ENCODE results near the gene EPB41L5. TPM values are rescaled to one million over a fixed set of nuclear protein-coding genes. Genes with fewer than 3 reads are reported as not detected.

EPB41L5 gene
- total and polyA plus RNA-seq, 4 donors = 19.7 to 88.4 (median 30.3) TPM

DNA sequence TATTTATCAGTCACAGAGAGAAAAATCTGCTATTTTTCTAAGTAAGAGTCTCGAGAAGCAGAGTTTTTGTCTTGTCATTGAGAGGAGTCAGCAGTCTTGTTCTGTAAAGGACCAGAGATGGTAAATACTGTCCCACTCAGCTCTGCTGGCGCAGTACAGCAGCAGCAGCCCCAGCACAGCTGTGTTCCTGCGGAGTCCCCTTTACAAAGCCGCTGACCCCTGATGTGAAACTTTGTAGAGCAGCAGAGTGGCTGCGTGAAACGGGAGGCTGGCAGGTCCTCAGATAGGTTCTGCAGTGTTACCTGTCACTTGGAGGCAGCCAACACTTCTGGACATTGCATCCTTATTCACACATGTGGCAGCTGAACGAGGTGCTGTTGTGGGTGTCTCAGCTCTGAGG lies 165.1 kb downstream of the EPB41L5 start:
- H3K4me3 ChIP-seq (ENCODE audit: low read depth in 1 of 3, low read length in 3 of 3) = no peak overlapping the region
- WGBS = 94% methylated on average over 7 of the region's 7 CpGs

DNA sequence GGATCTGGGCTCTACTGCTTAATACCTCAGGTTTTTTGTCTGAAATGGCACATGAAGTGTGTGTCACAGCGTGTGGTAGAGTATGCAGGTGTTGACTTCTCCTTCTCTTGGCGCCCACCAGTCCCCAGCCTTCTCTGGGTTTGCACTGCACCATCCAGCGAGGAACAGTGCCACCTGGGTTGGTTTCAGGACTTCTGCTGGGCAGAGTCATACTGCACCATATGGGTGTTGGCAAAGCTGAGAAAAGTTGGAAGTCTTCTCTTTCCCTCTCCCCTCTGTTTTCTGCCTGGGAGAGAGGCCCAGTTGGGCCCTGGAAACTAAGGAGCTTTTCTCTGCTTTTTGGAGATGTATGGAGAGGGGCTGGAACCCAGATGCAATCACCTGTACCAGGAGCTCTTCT lies 166.5 kb downstream of the EPB41L5 start:
- 98% methylated on average over 3 of the region's 3 CpGs for WGBS
- no peaks in the 10 kb centered on the region for H3K4me1 ChIP-seq (ENCODE audit: control insufficient read depth in 4 of 4, insufficient read depth in 4 of 4, low read length in 3 of 4)
- no peak for TF ChIP-seq RAD21 (IDR thresholded peaks at IDR 0.05)
- TF ChIP-seq, protein P1, sequence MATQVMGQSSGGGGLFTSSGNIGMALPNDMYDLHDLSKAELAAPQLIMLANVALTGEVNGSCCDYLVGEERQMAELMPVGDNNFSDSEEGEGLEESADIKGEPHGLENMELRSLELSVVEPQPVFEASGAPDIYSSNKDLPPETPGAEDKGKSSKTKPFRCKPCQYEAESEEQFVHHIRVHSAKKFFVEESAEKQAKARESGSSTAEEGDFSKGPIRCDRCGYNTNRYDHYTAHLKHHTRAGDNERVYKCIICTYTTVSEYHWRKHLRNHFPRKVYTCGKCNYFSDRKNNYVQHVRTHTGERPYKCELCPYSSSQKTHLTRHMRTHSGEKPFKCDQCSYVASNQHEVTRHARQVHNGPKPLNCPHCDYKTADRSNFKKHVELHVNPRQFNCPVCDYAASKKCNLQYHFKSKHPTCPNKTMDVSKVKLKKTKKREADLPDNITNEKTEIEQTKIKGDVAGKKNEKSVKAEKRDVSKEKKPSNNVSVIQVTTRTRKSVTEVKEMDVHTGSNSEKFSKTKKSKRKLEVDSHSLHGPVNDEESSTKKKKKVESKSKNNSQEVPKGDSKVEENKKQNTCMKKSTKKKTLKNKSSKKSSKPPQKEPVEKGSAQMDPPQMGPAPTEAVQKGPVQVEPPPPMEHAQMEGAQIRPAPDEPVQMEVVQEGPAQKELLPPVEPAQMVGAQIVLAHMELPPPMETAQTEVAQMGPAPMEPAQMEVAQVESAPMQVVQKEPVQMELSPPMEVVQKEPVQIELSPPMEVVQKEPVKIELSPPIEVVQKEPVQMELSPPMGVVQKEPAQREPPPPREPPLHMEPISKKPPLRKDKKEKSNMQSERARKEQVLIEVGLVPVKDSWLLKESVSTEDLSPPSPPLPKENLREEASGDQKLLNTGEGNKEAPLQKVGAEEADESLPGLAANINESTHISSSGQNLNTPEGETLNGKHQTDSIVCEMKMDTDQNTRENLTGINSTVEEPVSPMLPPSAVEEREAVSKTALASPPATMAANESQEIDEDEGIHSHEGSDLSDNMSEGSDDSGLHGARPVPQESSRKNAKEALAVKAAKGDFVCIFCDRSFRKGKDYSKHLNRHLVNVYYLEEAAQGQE (IDR thresholded peaks at IDR 0.05) = no peak
- TF ChIP-seq, protein P2, sequence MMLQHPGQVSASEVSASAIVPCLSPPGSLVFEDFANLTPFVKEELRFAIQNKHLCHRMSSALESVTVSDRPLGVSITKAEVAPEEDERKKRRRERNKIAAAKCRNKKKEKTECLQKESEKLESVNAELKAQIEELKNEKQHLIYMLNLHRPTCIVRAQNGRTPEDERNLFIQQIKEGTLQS (IDR thresholded peaks at IDR 0.05) = no peak
- TF ChIP-seq HNF4G (IDR thresholded peaks at IDR 0.05) = no peak
- TF ChIP-seq, protein P3, sequence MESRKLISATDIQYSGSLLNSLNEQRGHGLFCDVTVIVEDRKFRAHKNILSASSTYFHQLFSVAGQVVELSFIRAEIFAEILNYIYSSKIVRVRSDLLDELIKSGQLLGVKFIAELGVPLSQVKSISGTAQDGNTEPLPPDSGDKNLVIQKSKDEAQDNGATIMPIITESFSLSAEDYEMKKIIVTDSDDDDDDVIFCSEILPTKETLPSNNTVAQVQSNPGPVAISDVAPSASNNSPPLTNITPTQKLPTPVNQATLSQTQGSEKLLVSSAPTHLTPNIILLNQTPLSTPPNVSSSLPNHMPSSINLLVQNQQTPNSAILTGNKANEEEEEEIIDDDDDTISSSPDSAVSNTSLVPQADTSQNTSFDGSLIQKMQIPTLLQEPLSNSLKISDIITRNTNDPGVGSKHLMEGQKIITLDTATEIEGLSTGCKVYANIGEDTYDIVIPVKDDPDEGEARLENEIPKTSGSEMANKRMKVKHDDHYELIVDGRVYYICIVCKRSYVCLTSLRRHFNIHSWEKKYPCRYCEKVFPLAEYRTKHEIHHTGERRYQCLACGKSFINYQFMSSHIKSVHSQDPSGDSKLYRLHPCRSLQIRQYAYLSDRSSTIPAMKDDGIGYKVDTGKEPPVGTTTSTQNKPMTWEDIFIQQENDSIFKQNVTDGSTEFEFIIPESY (IDR thresholded peaks at IDR 0.05) = no peak
- no peak for TF ChIP-seq FOXA1 (IDR thresholded peaks at IDR 0.05)
- TF ChIP-seq, protein P4, sequence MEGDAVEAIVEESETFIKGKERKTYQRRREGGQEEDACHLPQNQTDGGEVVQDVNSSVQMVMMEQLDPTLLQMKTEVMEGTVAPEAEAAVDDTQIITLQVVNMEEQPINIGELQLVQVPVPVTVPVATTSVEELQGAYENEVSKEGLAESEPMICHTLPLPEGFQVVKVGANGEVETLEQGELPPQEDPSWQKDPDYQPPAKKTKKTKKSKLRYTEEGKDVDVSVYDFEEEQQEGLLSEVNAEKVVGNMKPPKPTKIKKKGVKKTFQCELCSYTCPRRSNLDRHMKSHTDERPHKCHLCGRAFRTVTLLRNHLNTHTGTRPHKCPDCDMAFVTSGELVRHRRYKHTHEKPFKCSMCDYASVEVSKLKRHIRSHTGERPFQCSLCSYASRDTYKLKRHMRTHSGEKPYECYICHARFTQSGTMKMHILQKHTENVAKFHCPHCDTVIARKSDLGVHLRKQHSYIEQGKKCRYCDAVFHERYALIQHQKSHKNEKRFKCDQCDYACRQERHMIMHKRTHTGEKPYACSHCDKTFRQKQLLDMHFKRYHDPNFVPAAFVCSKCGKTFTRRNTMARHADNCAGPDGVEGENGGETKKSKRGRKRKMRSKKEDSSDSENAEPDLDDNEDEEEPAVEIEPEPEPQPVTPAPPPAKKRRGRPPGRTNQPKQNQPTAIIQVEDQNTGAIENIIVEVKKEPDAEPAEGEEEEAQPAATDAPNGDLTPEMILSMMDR (IDR thresholded peaks at IDR 0.05; ENCODE audit: low read depth, low read length, missing input control) = no peak
- TF ChIP-seq TAF1 (conservative IDR thresholded peaks at IDR 0.05) = no peak
- no peak for TF ChIP-seq YY1 (IDR thresholded peaks at IDR 0.05)

More for the DNA sequence above, 165.1 kb downstream of the EPB41L5 start:
- no peak overlapping the region for H3K27ac ChIP-seq (ENCODE audit: low read depth in 1 of 2, low read length in 2 of 2)
- TF ChIP-seq, protein P4 (IDR thresholded peaks at IDR 0.05; ENCODE audit: low read depth, low read length, missing input control) = no peak
- TF ChIP-seq, protein P3 (IDR thresholded peaks at IDR 0.05) = no peak
- TF ChIP-seq, protein P5, sequence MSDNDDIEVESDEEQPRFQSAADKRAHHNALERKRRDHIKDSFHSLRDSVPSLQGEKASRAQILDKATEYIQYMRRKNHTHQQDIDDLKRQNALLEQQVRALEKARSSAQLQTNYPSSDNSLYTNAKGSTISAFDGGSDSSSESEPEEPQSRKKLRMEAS (IDR thresholded peaks at IDR 0.05) = no peak
- TF ChIP-seq HNF4A (conservative IDR thresholded peaks at IDR 0.05) = no peak
- no peak for DNase-seq (ENCODE audit: low spot score)
- peaks cover 0 to 31% (median 17%) of the 10 kb centered on the region in 4 donors for H3K36me3 ChIP-seq (ENCODE audit: control insufficient read depth in 4 of 4, insufficient read depth in 3 of 4, low read depth in 1 of 4, low read length in 3 of 4)
- H3K9ac ChIP-seq (ENCODE audit: low read depth in 1 of 2, low read length in 2 of 2) = no peak overlapping the region
- no peaks in the 10 kb centered on the region for H3K9me3 ChIP-seq (ENCODE audit: control insufficient read depth in 4 of 4, low read length in 3 of 4)
- H3K27me3 ChIP-seq (ENCODE audit: control insufficient read depth in 4 of 4, insufficient read depth in 4 of 4, low read length in 3 of 4) = no peaks in the 10 kb centered on the region
- H3K4me1 ChIP-seq (ENCODE audit: control insufficient read depth in 4 of 4, insufficient read depth in 4 of 4, low read length in 3 of 4) = no peaks in the 10 kb centered on the region

More for the DNA sequence above, 166.5 kb downstream of the EPB41L5 start:
- no peak overlapping the region for H3K4me3 ChIP-seq (ENCODE audit: low read depth in 1 of 3, low read length in 3 of 3)
- H3K36me3 ChIP-seq (ENCODE audit: control insufficient read depth in 4 of 4, insufficient read depth in 3 of 4, low read depth in 1 of 4, low read length in 3 of 4) = peaks cover 0 to 31% (median 17%) of the 10 kb centered on the region in 4 donors
- no peak overlapping the region for H3K27ac ChIP-seq (ENCODE audit: low read depth in 1 of 2, low read length in 2 of 2)
- no peak overlapping the region for H3K9ac ChIP-seq (ENCODE audit: low read depth in 1 of 2, low read length in 2 of 2)
- no peak for DNase-seq (ENCODE audit: low spot score)
- H3K9me3 ChIP-seq (ENCODE audit: control insufficient read depth in 4 of 4, low read length in 3 of 4) = no peaks in the 10 kb centered on the region
- no peaks in the 10 kb centered on the region for H3K27me3 ChIP-seq (ENCODE audit: control insufficient read depth in 4 of 4, insufficient read depth in 4 of 4, low read length in 3 of 4)

All from liver (tissue), 9 donors.